AG20443 (cell line): ENCODE measurements around the gene STXBP5.
A peak's percentile ranks its signal among the peaks of the same experiment; 100 is the strongest.
"Not testable (repeated sequence)": the region's sequence is repeated elsewhere in the genome, so short reads cannot be mapped to it uniquely, and the experiment has no call there.

Experiments used
- DNase-seq: peaks from one replicate; pipeline ENCODE4 v3.0.0; 2012; ENCODE audit warnings: low spot score, mixed read lengths

The STXBP5 gene

GRCh38 chr6:147297663-147298316, 93.6 kb downstream of the STXBP5 start:
- DNase-seq = no peak

- no peak for DNase-seq
Observed at GRCh38 chr6:147298461-147298860, 94.2 kb downstream of the STXBP5 start.

GRCh38 chr6:147299035-147299434, 94.8 kb downstream of the STXBP5 start:
- no peak for DNase-seq

- DNase-seq = no peak
Observed at GRCh38 chr6:147301070-147301469, 96.9 kb downstream of the STXBP5 start.

GRCh38 chr6:147304016-147304415, 99.8 kb downstream of the STXBP5 start:
- no peak for DNase-seq

- no peak for DNase-seq
Observed at GRCh38 chr6:147310521-147310920, 106.3 kb downstream of the STXBP5 start.

GRCh38 chr6:147311218-147311617, 107.0 kb downstream of the STXBP5 start:
- DNase-seq = no peak

GRCh38 chr6:147321260-147321659, 117.0 kb downstream of the STXBP5 start:
- no peak for DNase-seq

- DNase-seq = peak; percentile 26
Observed at GRCh38 chr6:147322299-147323162, 118.3 kb downstream of the STXBP5 start.

- DNase-seq = no peak
Observed at GRCh38 chr6:147325557-147325956, 121.3 kb downstream of the STXBP5 start.

- DNase-seq = no peak
Observed at GRCh38 chr6:147331401-147331800, 127.2 kb downstream of the STXBP5 start.

GRCh38 chr6:147337921-147338320, 133.7 kb downstream of the STXBP5 start:
- no peak for DNase-seq

GRCh38 chr6:147341486-147341885, 137.3 kb downstream of the STXBP5 start:
- DNase-seq = no peak

- no peak for DNase-seq
Observed at GRCh38 chr6:147345902-147346301, 141.7 kb downstream of the STXBP5 start.

- DNase-seq = no peak
Observed at GRCh38 chr6:147347179-147347881, 143.1 kb downstream of the STXBP5 start.

- DNase-seq = no peak
Observed at GRCh38 chr6:147347882-147348575, 143.8 kb downstream of the STXBP5 start.

- DNase-seq = no peak
Observed at GRCh38 chr6:147361311-147361981, 157.2 kb downstream of the STXBP5 start.

GRCh38 chr6:147366290-147366689, 162.1 kb downstream of the STXBP5 start:
- no peak for DNase-seq

- DNase-seq = no peak
Observed at GRCh38 chr6:147371325-147371724, 167.1 kb downstream of the STXBP5 start.

GRCh38 chr6:147372806-147373205, 168.6 kb downstream of the STXBP5 start:
- no peak for DNase-seq

GRCh38 chr6:147378819-147379218, 174.6 kb downstream of the STXBP5 start:
- no peak for DNase-seq

GRCh38 chr6:147380841-147381240, 176.6 kb downstream of the STXBP5 start:
- DNase-seq = not testable (repeated sequence)
